ENCODE results near the gene SIRT7. TPM values are rescaled to one million over a fixed set of nuclear protein-coding genes. Genes with fewer than 3 reads are reported as not detected.

SIRT7 gene
- total RNA-seq, 1 donor from 2014 or later: 19.1 TPM

GRCh38 chr17:81905993-81906392 lies 12.0 kb downstream of the SIRT7 start:
- DNase-seq (ENCODE audit: low read depth, low spot score): no peak

- no peak for DNase-seq (ENCODE audit: low read depth, low spot score)
These were observed 12.5 kb downstream of the SIRT7 start for GRCh38 chr17:81905424-81905875.

GRCh38 chr17:81904600-81905423 lies 13.2 kb downstream of the SIRT7 start:
- DNase-seq (ENCODE audit: low read depth, low spot score): no peak

- DNase-seq (ENCODE audit: low read depth, low spot score): no peak
These were observed 13.9 kb downstream of the SIRT7 start for GRCh38 chr17:81903896-81904599.

- DNase-seq (ENCODE audit: low read depth, low spot score): no peak
These were observed 14.6 kb downstream of the SIRT7 start for GRCh38 chr17:81903415-81903831.

GRCh38 chr17:81902653-81903414 lies 15.1 kb downstream of the SIRT7 start:
- no peak for DNase-seq (ENCODE audit: low read depth, low spot score)

- DNase-seq (ENCODE audit: low read depth, low spot score): no peak
These were observed 15.8 kb downstream of the SIRT7 start, which contains the start of gene NPB for GRCh38 chr17:81902023-81902652. Gene NPB (plus strand): TSS chr17:81902238. CDS start chr17:81902278, 40 bp downstream.

- DNase-seq (ENCODE audit: low read depth, low spot score): no peak
These were observed 16.6 kb downstream of the SIRT7 start for GRCh38 chr17:81901167-81902022.

GRCh38 chr17:81900181-81900820 lies 17.7 kb downstream of the SIRT7 start:
- no peak for DNase-seq (ENCODE audit: low read depth, low spot score)

GRCh38 chr17:81899514-81900166 lies 18.3 kb downstream of the SIRT7 start:
- no peak for DNase-seq (ENCODE audit: low read depth, low spot score)

- DNase-seq (ENCODE audit: low read depth, low spot score): no peak
These were observed 19.1 kb downstream of the SIRT7 start for GRCh38 chr17:81898885-81899284.

- DNase-seq (ENCODE audit: low read depth, low spot score): no peak
These were observed 19.7 kb downstream of the SIRT7 start for GRCh38 chr17:81898029-81898866.

- DNase-seq (ENCODE audit: low read depth, low spot score): no peak
These were observed 22.6 kb downstream of the SIRT7 start for GRCh38 chr17:81895400-81895799.

- no peak for DNase-seq (ENCODE audit: low read depth, low spot score)
These were observed 26.7 kb downstream of the SIRT7 start for GRCh38 chr17:81891303-81891552.

- no peak for DNase-seq (ENCODE audit: low read depth, low spot score)
These were observed 27.3 kb downstream of the SIRT7 start for GRCh38 chr17:81890447-81891302.

- DNase-seq (ENCODE audit: low read depth, low spot score): no peak
These were observed 28.4 kb downstream of the SIRT7 start for GRCh38 chr17:81889602-81890001.

- no peak for DNase-seq (ENCODE audit: low read depth, low spot score)
These were observed 28.9 kb downstream of the SIRT7 start for GRCh38 chr17:81888988-81889595.
